ENCODE measurements around the gene DNPEP. TPM values are rescaled to one million over a fixed set of nuclear protein-coding genes. Genes with fewer than 3 reads are reported as not detected.

The DNPEP gene
- total RNA-seq, 1 donor from 2014 or later: 50.8 TPM

DNA sequence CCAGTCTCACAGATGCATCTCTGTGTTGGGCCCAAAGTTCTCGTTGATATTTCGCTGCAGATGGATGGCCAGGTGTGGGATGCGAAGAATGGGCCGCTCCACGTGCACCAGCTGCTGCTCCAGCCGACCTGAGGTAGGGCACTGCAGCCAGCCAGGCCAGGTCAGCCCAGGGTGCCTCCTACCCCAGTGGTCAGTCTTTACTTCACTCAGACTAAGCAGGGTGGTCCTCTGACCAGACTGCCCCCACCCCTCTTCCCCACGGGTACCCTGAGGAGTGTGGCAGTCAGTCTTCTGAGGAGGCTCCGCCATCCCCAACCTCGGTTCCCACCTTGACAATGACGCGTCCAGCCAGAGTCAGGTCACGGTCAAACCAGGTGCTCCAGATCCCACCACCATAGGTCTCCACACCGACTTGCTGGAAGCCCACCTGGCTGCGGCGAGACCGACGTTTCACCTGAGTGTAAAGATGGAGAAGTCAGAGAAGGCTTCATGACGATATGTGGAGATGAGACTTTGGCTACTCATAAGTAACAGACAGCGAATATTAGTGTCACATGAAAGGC, 1.7 kb downstream of the DNPEP start:
- TF ChIP-seq, protein P1, sequence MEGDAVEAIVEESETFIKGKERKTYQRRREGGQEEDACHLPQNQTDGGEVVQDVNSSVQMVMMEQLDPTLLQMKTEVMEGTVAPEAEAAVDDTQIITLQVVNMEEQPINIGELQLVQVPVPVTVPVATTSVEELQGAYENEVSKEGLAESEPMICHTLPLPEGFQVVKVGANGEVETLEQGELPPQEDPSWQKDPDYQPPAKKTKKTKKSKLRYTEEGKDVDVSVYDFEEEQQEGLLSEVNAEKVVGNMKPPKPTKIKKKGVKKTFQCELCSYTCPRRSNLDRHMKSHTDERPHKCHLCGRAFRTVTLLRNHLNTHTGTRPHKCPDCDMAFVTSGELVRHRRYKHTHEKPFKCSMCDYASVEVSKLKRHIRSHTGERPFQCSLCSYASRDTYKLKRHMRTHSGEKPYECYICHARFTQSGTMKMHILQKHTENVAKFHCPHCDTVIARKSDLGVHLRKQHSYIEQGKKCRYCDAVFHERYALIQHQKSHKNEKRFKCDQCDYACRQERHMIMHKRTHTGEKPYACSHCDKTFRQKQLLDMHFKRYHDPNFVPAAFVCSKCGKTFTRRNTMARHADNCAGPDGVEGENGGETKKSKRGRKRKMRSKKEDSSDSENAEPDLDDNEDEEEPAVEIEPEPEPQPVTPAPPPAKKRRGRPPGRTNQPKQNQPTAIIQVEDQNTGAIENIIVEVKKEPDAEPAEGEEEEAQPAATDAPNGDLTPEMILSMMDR (IDR thresholded peaks at IDR 0.05; ENCODE audit: insufficient read depth, low read length, severe bottlenecking): no peak
- DNase-seq (ENCODE audit: low read depth) (no peak), FAIRE-seq (no peak)
- Histone ChIP-seq H3K36me3 (ENCODE audit: control insufficient read depth, insufficient read depth, low read length) (peaks cover 44% of the 10 kb centered on the region), H3K4me3 (ENCODE audit: low read depth, low read length) (no peak overlapping the region), H3K27me3 (ENCODE audit: control insufficient read depth, insufficient read depth, low read length) (no peaks in the 10 kb centered on the region)

DNA sequence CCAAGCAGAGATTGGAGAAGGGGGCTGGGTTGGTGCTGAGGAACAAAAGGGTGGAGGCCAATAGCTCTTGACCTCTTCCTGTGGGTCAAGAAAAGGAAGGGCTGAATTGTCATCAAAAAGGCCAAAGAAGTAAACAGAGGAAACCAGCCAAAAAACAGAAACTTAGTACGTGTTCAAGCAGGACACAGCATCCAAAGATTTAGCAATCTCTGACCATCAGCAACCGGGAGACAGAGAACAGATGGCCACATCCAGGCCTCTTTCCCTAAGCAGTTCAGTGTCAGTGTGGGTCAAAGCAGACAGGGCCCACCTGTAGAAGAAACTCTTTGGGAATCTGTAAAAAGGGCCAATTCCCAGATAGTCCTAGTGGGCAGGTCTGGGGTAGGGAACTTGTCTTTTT, 2.9 kb downstream of the DNPEP start:
- Histone ChIP-seq H3K27me3 (ENCODE audit: control insufficient read depth, insufficient read depth, low read length) (no peaks in the 10 kb centered on the region), H3K36me3 (ENCODE audit: control insufficient read depth, insufficient read depth, low read length) (peaks cover 47% of the 10 kb centered on the region), H3K4me3 (ENCODE audit: low read depth, low read length) (no peak overlapping the region)
- FAIRE-seq: no peak
- TF ChIP-seq, protein P1 (IDR thresholded peaks at IDR 0.05; ENCODE audit: insufficient read depth, low read length, severe bottlenecking): no peak
- DNase-seq (ENCODE audit: low read depth): no peak

DNA sequence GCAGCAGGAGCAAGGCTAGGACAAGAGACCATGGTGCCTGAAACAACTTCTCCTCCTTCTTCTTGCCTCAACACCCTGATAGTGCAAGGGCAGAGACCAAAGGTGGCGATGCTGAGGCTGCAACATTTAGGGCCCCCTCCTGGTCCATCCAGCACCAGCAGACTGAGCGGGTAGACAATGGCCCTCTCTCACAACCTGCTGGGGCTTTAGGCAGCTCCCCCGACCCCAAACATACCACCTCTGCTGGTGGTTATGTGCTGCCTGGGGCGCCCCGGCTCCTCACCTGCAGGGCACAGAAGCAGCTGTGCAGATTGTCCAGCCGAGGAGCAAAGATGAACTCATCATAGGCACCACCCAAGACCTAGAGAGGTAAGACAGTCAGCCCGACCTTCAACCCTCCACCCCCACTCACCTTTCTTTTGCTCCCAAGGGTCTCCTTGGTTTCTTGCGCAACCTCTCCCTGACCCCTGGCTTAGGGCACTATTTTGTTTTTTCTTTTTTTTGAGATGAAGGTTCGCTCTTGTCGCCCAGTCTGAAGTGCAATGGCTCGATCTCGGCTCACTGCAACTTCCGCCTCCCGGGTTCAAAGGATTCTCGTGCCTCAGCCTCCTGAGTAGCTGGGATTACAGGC, 3.5 kb downstream of the DNPEP start:
- Histone ChIP-seq H3K4me3 (ENCODE audit: low read depth, low read length) (no peak overlapping the region), H3K27me3 (ENCODE audit: control insufficient read depth, insufficient read depth, low read length) (no peaks in the 10 kb centered on the region), H3K36me3 (ENCODE audit: control insufficient read depth, insufficient read depth, low read length) (peaks cover 47% of the 10 kb centered on the region)
- TF ChIP-seq, protein P1 (IDR thresholded peaks at IDR 0.05; ENCODE audit: insufficient read depth, low read length, severe bottlenecking): no peak
- FAIRE-seq (no peak), DNase-seq (ENCODE audit: low read depth) (no peak)

DNA sequence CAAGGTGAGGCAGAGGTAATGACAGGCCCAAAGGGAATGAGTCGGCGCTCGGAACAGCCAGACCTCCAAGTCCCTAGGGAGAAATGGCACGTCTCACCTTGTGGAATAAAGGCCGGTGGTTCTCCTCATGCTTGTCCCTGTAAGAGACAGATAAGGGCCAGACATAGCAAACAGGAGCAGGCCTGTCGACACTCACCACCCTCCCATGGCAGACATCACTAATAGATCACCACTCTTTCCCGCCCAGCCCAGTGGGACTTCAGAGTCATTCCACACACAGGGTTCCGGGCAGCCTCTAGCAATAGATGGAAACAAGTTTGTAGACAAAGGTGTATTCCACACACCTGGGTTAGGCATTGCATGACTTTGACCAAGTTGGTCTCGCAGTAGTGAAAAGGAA, 6.3 kb downstream of the DNPEP start:
- no peak for FAIRE-seq
- no peak for DNase-seq (ENCODE audit: low read depth)
- TF ChIP-seq, protein P1 (IDR thresholded peaks at IDR 0.05; ENCODE audit: insufficient read depth, low read length, severe bottlenecking): no peak
- peaks cover 43% of the 10 kb centered on the region for H3K36me3 ChIP-seq (ENCODE audit: control insufficient read depth, insufficient read depth, low read length)
- H3K27me3 ChIP-seq (ENCODE audit: control insufficient read depth, insufficient read depth, low read length): no peaks in the 10 kb centered on the region
- no peak overlapping the region for H3K4me3 ChIP-seq (ENCODE audit: low read depth, low read length)

DNA sequence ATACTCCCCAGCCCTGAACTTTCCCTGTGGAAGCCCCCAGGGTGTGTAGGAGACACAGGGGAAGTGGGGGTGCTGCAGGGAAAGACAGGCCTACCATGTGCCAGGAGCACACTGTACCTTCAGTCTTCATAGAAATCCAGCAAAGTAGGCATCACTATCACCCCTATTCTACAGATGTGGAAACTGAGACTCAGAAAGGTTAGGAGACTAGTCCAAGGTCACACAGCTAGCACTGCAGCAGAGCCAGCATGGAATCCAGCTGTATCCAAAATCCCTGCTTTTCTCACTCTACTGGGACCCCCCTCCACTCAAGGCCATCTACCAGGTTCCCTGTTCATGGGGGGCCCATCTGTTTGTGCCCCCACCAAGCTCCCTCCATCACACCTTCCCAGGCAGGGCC, 6.8 kb downstream of the DNPEP start:
- FAIRE-seq: no peak
- no peak overlapping the region for H3K4me3 ChIP-seq (ENCODE audit: low read depth, low read length)
- no peaks in the 10 kb centered on the region for H3K27me3 ChIP-seq (ENCODE audit: control insufficient read depth, insufficient read depth, low read length)
- peaks cover 38% of the 10 kb centered on the region for H3K36me3 ChIP-seq (ENCODE audit: control insufficient read depth, insufficient read depth, low read length)
- TF ChIP-seq, protein P1 (IDR thresholded peaks at IDR 0.05; ENCODE audit: insufficient read depth, low read length, severe bottlenecking): no peak
- DNase-seq (ENCODE audit: low read depth): no peak
